Osteoblast (primary cell): Measurements from ENCODE around the gene HIP1R. TPM values are rescaled to one million over a fixed set of nuclear protein-coding genes. Genes with fewer than 3 reads are reported as not detected.

Experiments used
- DNase-seq: peaks from one replicate; pipeline ENCODE4 v3.0.0; 2011; ENCODE audit warnings: low spot score, mixed read lengths; ENCODE audit not compliant: insufficient read length; ENCODE audit errors: missing footprints
- H2AFZ ChIP-seq: 2 replicates; pipeline ENCODE4 v1.6.0; 2011; ENCODE audit warnings: mild to moderate bottlenecking, low read length
- H3K27ac ChIP-seq: 2 replicates; pipeline ENCODE4 v1.5.1; 2011; ENCODE audit warnings: mild to moderate bottlenecking, low read depth, low read length, moderate library complexity
- H3K27me3 ChIP-seq: 2 replicates; pipeline ENCODE4 v1.6.0; 2012; ENCODE audit warnings: mild to moderate bottlenecking, control low read depth, inconsistent platforms, low read length, moderate library complexity; ENCODE audit not compliant: insufficient read depth
- H3K36me3 ChIP-seq: 2 replicates; pipeline ENCODE4 v1.5.1; 2011; ENCODE audit warnings: mild to moderate bottlenecking, low read length, control low read depth, moderate library complexity; ENCODE audit not compliant: insufficient read depth
- H3K4me1 ChIP-seq: 2 replicates; pipeline ENCODE4 v1.5.1; 2011; ENCODE audit warnings: mild to moderate bottlenecking, low read length, control low read depth, moderate library complexity; ENCODE audit not compliant: insufficient read depth
- H3K4me2 ChIP-seq: 2 replicates; pipeline ENCODE4 v1.6.0; 2011; ENCODE audit warnings: mild to moderate bottlenecking, low read length; ENCODE audit not compliant: insufficient read depth
- H3K4me3 ChIP-seq: fragments of 200-600 bp; sonication (generic); 3 replicates; pipeline ENCODE4 v1.5.1; 2012; ENCODE audit warnings: mild to moderate bottlenecking, low read length, inconsistent platforms; ENCODE audit not compliant: insufficient read depth
- H3K79me2 ChIP-seq: 2 replicates; pipeline ENCODE4 v1.6.0; 2012; ENCODE audit warnings: mild to moderate bottlenecking, low read length, control low read depth, inconsistent platforms; ENCODE audit not compliant: insufficient read depth
- H3K9me3 ChIP-seq: 2 replicates; pipeline ENCODE4 v1.5.1; 2011; ENCODE audit warnings: low read depth, low read length, control low read depth
- H4K20me1 ChIP-seq: 2 replicates; pipeline ENCODE4 v1.6.0; 2012; ENCODE audit warnings: mild to moderate bottlenecking, low read length, control low read depth; ENCODE audit not compliant: insufficient read depth
- total RNA-seq: library from RNA; depleted of rRNA; stranded (reverse); fragments of >200 nt; gene quantifications from 2 replicates; pipeline ENCODE4 v1.2.3, GENCODE V29; 2012
- TF ChIP-seq, protein P1 (sequence below): IDR thresholded peaks from 2 replicates; pipeline ENCODE4 v1.5.1; 2011; ENCODE audit warnings: mild to moderate bottlenecking, low read depth, low read length, moderate library complexity; ENCODE audit errors: extremely low read depth

The HIP1R gene
- total RNA-seq, 1 donor, result 21.0 TPM

DNA sequence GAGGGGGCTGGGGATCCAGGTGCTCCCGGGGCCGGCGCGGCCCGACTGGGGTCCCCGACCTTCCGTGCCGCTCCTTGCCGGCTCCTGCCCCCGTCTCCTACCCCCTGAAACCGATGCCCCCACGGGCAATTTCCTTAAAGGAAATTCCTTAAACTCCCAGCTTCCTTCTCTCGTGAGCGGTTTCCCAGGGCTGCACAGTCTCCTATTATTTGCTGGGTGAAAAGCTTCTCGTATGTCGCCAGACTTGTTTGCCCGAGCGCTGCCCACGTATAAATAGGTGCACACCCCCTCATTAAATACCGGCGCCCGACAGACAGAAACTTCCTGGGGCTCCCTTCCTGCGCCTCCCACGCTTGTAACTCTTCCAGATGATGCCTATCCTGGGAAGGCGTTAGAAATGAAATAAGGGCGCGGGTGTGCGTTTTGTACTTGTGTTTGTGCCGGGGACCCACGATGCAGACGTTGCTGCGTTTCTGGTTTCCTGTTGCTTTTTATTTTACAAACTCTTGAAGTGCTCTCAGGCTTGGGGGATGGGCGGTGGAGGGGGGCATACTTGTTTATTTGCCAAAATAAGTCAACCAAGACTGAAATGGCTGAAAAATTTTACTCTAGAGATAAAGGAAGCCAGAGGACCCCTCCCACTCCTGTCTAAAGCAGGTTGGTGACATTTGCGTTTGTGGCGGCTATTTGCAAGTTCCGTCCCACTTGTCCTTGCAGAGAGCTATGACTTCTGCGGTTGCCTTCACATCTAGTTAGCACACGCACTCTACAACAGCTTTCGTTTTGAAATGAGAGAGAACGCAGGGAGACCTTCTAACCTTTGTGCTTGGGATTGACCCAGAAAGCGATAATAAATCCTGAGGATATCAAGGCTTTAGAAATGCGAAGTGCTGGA is 1.0 kb downstream of the HIP1R start:
- Histone ChIP-seq H3K27ac (no peak overlapping the region), H3K79me2 (peaks cover 6% of the 10 kb centered on the region), H3K9me3 (no peaks in the 10 kb centered on the region), H3K4me1 (peaks cover 16% of the 10 kb centered on the region), H3K27me3 (no peaks in the 10 kb centered on the region), H3K36me3 (no peaks in the 10 kb centered on the region), H2AFZ (peak overlapping the region; percentile 72), H3K4me2 (peak overlapping the region; percentile 96), H3K4me3 (peak overlapping the region; percentile 80), H4K20me1 (no peaks in the 10 kb centered on the region)
- TF ChIP-seq, protein P1, sequence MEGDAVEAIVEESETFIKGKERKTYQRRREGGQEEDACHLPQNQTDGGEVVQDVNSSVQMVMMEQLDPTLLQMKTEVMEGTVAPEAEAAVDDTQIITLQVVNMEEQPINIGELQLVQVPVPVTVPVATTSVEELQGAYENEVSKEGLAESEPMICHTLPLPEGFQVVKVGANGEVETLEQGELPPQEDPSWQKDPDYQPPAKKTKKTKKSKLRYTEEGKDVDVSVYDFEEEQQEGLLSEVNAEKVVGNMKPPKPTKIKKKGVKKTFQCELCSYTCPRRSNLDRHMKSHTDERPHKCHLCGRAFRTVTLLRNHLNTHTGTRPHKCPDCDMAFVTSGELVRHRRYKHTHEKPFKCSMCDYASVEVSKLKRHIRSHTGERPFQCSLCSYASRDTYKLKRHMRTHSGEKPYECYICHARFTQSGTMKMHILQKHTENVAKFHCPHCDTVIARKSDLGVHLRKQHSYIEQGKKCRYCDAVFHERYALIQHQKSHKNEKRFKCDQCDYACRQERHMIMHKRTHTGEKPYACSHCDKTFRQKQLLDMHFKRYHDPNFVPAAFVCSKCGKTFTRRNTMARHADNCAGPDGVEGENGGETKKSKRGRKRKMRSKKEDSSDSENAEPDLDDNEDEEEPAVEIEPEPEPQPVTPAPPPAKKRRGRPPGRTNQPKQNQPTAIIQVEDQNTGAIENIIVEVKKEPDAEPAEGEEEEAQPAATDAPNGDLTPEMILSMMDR, result no peak
- DNase-seq, result peak; percentile 95

DNA sequence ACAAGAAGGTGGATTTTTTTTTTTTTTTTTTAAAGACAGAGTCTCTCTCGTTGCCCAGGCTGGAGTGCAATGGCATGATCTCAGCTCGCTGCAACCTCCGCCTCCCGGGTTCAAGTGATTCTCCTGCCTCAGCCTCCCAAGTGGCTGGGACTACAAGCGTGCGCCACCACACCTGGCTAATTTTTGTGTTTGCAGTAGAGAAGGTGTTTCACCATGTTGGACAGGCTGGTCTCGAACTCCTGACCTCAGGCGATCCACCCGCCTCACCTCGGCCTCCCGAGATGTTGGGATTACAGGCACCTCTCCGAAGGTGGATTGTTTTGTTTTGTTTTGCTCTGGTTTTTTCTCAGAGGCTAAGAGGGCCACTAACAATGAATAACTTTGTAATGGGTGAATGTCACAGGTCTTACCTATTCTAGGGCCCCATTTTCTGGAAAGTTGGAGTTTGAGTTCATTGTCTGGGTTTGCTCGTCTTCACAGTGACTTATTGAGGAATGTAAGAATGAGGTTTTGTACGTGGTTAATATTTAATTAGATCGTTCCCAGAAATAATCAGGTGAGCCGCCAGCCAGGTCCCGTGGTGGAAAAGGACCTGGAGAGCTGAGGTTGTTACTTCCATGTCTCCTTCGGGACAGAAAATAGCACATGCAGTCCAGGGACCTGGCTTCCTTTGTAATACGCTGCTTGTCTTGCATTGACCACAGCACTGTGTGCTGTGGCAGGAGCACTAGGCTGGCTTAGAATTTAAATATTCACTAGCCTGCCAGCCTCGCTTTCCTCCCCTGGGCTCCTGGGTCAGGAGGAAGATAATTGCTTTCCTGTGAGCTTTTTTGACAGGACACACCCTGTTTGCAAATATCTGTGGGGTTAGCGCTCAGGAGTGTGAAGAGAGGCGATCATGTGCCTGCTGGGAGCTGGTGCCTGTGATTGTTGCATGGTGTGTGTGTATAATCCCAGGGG is 2.3 kb downstream of the HIP1R start:
- peak overlapping the region; percentile 96 for H3K4me2 ChIP-seq
- H3K27me3 ChIP-seq, result no peaks in the 10 kb centered on the region
- H3K4me1 ChIP-seq, result peaks cover 21% of the 10 kb centered on the region
- TF ChIP-seq, protein P1, result no peak
- no peaks in the 10 kb centered on the region for H4K20me1 ChIP-seq
- peaks cover 6% of the 10 kb centered on the region for H3K79me2 ChIP-seq
- no peak overlapping the region for H3K4me3 ChIP-seq
- H2AFZ ChIP-seq, result no peak overlapping the region
- peak; percentile 83 for DNase-seq
- no peaks in the 10 kb centered on the region for H3K36me3 ChIP-seq
- H3K9me3 ChIP-seq, result no peaks in the 10 kb centered on the region
- H3K27ac ChIP-seq, result no peak overlapping the region

DNA sequence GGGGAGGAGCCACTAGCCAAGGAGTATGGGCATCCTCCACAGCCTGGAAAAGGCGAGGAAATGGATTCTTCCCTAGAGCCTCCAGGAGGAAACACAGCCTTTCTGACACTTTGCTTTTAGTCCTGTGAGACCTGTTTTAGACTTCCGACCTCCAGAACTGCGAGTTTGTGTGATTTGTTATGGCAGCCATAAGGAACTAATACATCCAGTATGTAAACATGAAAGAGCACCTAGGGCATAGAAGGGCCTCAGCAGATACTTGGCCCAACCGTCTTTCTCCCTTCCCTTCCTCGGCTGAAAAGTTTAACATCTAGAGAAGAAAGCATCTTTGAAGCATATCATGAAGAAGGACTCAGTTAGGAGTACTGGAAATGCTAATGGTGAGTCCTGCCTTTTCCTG is 3.6 kb downstream of the HIP1R start:
- DNase-seq, result no peak
- Histone ChIP-seq H3K36me3 (no peaks in the 10 kb centered on the region), H2AFZ (no peak overlapping the region), H4K20me1 (no peaks in the 10 kb centered on the region), H3K79me2 (peaks cover 6% of the 10 kb centered on the region), H3K4me1 (peaks cover 21% of the 10 kb centered on the region), H3K4me3 (no peak overlapping the region), H3K4me2 (no peak overlapping the region), H3K27ac (no peak overlapping the region), H3K27me3 (no peaks in the 10 kb centered on the region), H3K9me3 (no peaks in the 10 kb centered on the region)
- TF ChIP-seq, protein P1, result no peak
